HG03103 (cell line): ENCODE results near the gene ADGRD2.

Experiments
- ATAC-seq: cut with Tn5 transposase; IDR thresholded peaks from one replicate; pipeline ENCODE4 v1.9.1; 2021; ENCODE audit warnings: low read depth; ENCODE audit not compliant: unreplicated experiment

The ADGRD2 gene

DNA sequence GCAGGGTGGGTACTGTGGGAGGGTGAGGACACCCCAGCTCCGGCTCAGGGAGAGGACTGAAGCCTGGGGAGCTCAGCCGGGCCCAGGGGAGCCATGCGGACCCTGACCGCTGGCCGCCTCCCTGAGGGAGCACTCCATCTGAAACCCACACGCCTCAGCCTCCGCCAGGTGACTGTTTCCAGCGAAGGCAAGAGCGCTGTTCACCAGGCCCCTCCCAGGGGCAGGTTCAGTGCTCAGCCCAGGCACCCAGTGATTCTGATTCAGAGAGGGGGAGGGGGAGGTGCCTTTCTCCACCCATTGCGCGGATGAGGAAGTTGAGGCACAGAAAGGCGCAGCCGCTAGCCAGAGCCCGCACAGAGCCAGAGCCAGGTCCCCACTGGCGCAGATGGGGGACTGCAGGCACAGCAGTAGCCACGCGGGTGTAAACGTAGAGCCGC is 27.0 kb downstream of the ADGRD2 start:
- no peak for ATAC-seq

DNA sequence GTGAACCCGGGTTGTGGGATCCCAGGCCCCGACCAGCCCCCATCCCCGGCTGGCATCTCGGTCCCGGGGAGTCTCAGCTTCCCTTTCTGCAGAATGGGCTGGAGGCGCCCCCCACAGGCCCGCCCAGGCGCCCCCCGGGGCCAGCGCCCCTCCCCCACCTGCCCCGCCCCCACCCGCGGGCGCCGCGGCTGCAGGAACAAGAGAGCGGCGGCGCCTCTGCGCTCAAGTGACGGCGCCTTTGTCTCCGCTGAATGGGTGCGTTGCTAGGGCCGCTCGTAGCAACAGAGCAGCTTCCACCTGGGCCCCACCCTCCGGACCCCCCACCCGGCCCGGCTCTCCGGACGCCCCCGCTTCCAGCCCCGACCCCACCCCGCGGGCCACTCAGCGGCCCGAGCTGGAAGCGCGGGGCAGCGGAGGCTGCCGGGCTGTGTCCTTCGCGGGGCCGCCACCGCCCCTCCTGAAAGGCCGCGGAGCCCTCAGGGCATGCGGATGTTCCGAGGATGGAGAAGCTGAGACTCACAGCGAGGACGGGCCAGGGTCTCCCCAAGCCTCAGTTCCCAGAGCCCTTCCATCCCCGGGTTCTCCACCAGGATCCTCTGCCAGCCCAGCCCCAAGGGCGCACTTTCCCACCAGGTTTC is 27.5 kb downstream of the ADGRD2 start:
- ATAC-seq: no peak

DNA sequence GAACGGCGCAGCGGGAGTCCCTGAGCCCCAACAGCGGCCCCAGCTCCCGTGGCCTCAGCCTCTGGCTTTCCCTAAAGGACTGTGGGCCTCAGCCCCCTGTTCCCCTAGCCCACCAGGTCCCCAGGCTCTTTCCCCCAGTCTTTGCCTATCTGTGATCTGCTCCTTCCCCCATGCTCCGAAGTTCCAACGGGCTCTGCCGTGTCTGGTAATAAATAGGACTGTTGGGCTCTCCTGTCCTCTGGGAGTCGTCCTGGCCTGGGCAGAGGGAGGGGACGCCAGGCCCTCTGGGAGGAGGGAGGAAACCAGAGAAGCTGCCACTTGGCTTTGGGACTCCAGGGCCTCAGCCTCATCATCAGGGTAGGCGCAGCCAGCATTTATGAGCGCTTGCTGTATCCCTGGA is 28.1 kb downstream of the ADGRD2 start:
- no peak for ATAC-seq

DNA sequence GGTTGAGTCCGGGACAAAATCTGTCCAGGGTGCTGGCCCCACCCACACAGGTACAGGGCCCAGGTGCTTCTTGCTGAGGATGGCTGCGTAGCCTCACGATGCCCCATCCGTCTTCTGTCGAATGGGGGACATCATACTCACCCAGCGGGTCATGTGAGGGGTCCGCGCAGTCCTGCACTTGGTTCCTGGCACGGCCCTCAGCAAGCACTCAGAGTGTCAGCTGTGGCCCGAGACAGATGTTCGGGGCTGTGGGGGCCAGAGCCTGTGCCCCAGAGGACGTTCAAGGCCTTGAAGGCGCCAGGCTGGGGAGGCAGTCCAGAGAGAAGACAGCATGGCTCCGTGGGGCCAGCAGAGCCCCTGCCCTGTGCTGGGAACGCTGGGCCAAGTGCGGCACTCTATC is 29.1 kb downstream of the ADGRD2 start:
- ATAC-seq: no peak

DNA sequence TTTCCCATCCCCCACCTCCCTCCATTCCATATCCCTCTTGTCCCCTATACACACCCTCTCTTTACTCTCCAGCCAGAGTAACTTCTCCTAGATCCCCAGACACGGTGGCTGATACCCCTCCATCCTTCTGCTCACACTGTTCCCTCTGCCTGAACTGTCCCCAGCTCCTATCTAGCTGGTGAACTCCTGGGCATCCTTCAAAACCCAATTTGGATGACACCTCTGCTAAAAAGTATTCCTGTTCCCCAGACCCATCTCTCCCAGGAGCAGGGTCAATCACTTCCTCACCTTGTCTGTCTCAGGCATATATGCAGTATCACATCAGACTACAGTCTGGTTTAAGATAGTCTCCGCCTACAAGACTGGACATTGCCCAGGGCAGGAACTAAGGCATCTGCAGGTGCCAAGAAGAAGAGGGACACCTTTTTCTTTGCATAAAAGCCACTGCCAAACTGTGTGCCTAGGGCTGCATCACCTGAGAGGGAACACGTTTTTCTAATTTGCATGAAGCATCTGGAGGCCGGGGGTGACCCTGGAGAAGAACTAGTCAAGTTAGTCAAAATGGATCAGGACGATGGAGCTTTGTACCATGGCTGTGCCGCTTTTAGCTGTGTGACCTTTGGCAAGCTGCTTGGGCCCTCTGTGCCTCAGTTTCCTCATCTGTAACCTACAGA is 29.8 kb downstream of the ADGRD2 start:
- no peak for ATAC-seq

DNA sequence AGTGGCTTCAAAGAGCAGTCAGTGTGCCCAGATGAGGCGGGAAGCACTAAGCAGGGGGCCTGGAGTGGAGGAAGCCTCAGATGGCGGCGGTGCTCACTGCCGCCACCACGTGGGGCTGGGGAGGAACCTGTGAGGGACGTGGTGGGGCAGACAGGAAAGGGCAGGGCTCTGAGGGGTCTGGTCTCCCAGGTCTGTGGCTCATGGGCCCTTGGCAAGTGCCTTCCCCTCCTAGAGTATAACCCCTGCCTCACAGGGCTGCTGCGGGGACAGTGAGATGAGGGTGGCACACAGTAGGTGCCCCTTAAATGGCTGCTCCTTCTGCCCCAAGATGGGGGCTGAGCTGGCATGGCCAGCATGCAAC is 30.4 kb downstream of the ADGRD2 start:
- ATAC-seq: no peak

DNA sequence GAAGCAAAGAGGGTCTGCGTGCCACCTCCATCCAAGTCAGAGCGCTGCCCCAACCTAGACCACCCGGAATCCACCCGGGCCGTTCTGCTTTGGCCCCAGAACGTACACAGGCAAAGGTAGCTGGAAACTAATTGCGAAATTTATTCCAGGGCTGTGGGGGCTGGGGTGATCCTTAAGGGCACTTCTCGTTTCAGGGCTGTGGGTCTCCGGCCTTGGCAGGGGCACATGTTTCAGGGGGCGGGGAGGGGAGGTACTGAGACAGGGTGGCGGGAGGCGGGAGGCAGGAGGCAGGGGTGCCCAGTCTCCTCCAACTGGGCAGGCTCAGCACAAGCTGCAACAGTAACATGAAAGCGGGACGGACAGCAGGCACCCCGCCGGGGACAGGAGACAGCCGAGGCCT is 30.9 kb downstream of the ADGRD2 start:
- ATAC-seq: no peak

DNA sequence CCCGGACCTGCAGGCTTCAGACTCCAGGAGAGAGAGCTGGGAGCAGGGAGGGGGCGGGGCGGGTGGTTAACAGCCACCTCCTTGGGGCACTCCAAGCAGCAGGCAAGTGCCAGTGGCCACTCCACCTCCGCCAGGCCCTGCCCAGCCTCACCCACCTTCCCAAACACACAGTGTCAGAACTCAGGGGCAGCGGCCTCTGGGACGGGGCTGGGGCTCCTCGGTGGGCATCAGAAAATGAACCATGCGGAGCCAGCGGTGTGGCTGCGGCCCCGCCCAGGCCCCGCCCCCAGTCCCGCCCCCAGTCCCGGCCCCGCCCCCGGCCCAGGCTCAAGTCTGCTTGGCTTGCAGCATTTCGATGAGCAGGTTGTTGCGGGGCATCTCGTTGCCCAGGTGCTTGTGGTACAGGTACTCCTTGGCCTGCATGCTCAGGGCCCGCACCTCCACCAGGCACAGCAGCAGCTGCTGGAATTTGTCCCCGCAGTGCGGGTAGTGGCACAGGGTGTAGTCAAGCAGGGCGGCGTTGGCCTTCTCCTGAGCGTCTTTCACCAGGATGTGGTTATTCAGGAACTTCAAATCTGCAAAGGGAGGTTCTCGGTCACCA is 32.3 kb downstream of the ADGRD2 start:
- no peak for ATAC-seq

DNA sequence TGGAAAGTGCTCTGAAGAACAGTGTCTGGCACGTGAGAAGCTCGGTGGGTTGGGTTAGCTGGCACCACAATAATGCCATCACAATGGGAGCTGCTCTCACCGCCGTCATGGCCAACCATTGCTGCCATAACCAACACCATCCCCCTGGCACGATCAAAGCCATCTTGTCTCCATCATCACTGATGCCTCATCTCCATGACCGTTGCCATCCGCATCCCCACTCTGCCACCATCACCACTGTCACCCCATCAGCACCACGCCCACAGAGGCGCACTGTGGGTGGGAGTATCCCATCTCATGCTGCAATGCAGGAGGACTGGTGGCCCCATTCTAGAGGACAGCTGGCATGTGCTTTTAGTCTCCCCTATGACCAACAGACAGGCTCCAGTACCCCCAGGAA is 33.2 kb downstream of the ADGRD2 start:
- no peak for ATAC-seq

DNA sequence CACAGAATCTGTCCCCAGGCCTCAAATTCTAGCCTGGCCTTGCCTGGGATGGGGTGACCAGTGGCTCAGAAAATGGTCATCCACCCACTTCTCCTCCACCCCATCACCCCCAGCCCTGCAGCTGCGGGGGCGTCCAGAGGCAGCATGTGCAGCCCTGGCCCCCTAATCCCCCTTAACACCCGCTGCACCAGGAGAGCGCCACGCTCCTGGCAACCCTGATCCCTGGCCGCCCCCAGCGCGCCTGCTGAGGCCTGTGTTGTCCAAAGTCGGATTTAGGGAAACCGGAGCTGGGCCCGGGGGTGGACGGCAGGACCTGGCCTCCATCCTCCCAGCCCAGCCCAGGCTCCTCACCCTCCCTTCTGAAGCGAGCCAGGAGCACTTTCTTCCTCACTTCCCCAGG is 35.0 kb downstream of the ADGRD2 start:
- ATAC-seq: no peak

DNA sequence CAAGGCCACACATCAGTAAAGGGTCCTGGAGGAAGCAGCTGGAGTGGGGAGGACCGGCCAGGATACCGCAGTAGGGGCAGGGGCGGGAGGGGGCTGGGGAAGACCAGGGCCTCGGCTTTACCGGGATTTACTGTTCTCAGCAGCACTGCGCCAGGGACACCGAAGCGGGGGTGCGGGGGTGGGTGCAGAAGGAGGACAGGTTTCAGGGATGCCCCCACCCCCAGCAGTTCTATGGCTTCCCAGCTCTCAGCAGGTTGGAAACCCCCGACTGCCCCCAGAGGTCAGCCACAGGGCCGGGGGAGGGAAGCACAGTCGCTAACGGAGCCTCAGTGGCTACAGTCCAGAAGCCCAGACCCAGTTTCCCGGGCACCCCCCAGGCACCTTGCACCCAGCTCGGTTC is 35.7 kb downstream of the ADGRD2 start:
- no peak for ATAC-seq

DNA sequence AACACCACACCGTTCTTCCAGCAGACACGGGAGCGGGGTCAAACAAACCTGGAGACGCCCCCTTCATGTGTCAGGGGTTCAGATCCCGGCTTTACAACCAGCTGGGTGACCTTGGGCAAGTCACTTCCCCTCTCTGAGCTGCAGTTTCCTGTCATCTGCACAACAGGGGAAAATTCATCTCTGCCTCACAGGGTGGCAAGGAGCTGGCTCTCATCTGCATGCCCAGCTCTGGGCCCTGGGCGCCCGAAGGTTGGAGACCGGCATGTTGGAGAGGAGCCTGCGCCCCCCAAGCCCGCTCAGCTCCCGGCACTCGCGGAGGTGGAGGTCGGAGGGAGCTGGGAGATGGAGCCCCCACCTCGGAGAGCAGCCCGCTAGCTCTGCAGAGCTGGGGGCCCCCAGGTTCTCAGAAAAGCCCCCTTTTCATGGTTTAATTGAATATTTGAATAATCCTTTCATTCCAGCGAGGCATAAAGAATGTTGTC is 36.6 kb downstream of the ADGRD2 start:
- ATAC-seq: no peak

DNA sequence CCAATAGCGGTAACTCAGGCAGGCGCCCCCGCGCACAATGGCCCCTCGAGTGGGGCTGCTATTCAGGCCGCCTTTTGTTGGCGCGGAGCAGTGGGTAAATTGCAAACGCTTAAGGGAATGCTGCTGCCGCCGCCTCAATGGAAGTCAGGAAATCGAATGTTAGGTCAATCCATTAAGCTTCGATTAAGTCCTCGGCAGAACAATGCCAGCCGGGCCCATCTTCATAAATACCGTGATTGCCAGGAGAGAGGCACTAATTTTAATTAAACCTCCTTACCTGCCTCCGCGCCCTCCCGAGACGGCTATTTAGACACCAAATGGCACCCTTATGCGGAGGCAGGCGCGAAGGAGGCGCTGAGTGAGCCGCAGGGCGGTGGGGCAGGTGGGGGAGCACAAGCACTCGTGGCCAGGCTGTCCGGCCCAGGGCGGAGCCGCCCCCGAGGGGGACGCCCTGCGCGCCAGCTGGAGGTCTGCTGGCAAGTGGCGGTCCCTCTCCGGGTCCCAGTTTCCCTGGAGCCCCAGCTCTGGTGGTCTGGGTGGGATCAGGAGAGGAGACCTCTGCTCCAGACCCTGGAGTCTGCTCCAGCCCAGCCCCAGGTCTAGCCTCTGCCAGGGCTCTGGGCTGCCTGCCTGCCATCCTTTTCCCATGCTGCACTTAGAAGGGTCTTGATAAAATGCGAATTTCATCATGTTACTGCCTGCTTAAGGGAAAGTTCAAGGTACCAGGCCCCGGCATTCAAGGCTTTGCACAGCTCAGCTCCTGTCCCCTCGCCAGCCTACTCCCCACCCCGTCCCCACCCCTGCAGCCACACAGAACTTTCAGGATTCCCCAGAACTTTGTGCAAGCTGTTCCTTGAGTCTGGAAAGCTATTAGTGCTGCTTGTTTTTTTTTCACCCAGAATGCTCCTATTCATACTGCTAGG is 37.3 kb downstream of the ADGRD2 start:
- no peak for ATAC-seq

DNA sequence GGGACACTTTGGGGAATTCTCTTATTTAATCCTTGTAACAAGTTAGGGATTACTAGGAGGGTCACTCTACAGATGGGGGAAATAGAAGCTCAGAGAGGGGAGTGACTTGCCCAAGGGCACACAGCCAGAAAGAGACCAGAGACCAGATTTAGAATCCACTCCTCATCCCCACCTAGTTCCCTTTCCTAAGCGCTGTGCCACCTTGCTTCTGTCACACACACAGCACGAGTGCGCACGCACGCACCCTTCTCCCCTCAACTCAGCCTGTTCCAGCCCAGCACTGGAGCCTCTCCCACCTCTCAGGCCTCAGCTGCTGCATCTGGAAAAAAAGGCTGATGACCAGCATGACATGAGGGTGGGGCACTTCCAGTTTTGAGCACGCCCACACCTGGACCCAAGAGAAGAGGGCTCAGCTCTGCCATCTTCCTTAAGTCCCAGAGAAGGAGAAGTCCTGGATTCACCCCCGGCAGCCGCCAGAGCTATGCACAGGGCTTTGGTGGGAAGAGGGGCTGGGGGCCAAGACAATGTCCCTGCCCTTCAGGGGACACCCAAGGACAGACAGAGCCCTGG is 38.5 kb downstream of the ADGRD2 start:
- no peak for ATAC-seq

DNA sequence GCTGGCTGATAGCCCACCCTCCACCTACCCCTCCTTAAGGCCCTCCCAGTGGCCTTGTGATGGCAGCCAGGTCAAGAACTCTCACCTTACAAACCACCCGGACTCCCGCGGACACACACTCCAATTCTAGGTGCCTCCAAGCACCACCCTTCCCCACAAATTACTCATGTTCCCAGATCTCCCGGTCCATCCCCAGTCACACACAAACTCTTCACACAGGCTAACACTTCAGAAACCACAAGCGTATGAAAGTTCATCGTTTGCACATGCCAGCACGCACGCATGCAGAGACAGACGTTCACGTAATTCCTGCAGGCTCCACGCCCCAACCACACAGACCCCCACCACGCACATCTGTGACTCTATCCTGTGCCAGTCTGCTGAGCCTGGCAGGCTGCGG is 39.0 kb downstream of the ADGRD2 start:
- ATAC-seq: no peak

DNA sequence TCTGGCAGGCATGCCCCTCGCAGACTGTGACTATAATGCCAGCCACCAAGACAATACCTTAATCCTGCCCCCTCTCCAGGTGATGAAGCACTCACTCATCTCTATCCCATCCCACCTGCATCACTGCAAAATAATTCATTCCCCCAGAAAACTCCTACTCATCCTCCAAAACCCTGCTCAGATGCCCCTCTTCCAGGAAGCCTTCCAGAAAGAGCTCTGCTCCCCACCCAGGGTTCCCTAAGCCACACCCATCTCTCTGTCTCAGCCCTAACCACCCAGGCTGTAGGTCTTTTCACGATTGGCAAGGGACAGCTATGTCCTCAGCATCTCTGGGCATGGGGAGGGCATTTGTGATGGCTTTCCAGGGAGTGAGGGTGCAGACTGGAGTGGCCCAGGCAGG is 39.8 kb downstream of the ADGRD2 start:
- ATAC-seq: no peak

DNA sequence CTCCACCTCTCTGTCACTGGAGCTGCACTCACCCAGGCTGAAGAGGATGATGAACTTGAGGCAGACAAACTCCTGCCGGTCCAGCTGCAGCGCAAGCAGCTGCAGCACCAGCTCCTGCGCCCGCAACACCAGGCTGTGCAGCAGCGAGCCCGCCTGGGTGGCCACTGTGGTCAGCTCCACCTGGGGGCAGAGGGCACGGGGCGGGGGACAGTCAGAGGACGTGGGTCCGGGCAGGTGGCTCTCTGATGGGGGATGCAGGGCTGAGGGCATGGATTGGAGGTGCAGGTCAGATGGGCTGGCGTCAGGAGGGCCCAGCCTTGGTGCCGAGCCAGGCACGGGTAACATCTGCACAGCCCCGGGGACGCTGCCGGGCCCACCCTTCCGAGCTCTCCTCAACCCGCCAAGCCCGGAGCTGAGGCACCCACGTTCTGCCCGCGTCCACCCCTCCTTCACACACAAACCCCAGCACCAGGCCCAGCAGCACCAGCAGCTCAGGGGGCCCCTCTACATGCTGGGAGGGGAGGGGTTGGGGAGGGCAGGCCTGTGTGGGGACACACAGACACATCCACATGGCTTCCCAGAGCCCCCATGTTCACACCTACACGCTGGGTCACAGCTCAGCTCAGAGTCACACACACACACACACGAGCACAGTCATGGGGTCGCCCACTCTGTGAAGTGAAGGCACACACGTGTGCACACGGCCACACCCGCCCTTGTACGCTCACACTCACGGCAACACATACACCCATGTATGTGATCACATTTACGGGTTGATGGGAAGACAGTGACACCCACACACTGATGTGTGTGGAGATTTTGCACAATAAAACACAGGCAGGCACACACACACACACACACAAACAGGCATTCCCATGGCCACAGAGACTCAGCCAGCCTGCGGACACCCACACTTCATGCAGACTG is 41.1 kb downstream of the ADGRD2 start:
- ATAC-seq: no peak

DNA sequence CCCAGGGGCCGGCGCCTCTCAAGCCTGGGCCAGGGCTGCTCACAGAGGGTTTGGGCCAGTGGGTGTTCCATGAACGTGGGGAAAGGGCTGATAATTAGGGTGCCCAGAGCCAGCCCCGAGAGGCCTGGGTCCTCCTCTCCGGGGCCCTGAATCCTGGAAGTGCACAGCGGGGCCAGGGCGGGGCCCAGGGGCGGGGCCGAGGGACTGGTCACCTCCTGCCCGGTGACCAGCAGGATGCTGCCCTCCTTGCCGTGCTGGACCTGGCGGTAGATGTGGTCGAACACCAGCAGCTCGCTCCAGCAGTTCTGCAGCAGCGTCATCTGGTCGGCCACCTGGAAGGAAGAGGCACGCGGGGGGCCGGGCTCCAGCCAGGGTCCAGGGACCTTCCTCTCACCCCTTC is 42.6 kb downstream of the ADGRD2 start:
- no peak for ATAC-seq

DNA sequence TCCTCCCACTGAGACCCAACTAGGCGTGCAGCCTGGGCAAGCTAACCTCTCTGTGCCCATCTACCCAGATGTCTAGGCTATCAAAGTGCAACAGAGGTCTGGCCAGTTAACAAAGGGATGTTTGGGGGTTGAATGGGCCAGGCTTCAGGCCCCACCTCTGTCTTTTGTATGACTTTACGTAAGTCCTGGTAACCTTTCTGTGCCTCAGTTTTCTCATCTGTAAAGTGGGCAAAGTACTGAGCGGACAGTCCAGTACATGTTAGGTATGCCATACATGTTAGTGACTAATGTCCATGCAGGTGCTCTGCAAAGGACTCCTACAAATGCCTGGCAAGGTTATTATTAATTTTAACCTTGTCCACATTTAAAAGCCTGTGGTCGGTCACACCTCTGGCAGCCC is 43.0 kb downstream of the ADGRD2 start:
- ATAC-seq: no peak
